Measurements from ENCODE around the gene CDHR4.
A peak's percentile ranks its signal among the peaks of the same experiment; 100 is the strongest.

The CDHR4 gene, protein sequence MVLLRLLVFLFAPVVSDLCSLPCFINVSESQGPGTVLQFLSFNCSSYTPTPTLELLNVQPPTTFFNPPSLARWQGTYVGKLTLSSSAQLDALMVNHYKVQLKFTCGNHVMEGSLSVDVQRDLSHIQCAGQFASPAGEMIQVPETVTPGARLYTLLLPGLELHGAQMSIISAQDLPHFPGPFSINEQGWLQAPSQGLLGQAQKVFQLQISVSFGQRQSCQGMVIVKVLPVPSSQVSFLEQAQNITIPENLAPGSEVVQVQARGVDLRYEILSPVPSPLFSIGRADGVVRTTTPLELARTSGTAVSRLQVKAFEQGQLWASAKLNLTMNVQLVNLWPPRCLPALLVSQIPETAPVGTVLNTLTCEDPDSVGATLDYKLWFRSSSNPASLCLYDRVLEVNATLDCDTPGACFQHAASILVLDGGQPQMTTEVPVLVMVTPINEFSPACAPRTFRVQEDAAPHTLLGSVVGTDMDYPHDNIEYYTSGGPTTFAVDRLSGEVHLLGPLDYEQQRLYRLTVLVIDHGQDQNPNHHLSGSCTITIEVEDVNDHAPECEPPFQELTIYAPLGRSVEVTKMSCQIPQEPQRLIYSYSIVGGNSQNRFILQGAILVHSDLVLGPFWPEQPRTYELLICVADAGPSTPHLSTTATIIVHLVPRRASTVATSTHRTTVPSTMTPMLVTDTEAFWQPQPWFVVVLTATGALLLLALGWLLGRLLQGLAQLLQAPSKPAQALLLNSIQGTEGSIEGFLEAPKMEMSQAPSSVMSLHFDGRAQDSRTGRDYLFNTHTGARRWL

DNA sequence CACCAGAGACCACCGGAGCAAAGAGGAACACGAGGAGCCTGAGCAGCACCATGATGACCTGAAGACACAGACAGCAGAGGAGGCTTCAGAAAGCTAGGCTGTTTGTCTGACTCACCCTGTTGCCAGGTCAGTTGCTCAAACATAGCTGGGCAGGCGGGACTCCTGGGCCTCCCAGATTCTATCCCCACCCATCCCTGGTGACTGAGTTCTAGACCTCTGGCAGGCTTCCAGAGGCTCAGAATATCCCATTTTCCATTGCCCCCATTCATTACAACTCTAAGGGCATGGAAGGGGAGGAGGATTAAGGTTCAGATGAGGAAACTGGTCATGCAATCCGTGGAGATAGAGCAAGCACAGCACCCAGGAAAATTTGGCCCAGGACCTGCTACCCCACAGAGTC lies at the start of gene CDHR4:
Gene CDHR4 (minus strand): TSS at position 113 of the 400 bp plus-strand sequence. CDS start 61 bp downstream, at position 52.
- no peak within 1 kb of the TSS for H3K4me3 ChIP-seq (replicated peaks; ENCODE audit: low read depth, low read length)
- DNase-seq (ENCODE audit: extremely low read depth, low read depth): no peak
- TF ChIP-seq, protein P1, sequence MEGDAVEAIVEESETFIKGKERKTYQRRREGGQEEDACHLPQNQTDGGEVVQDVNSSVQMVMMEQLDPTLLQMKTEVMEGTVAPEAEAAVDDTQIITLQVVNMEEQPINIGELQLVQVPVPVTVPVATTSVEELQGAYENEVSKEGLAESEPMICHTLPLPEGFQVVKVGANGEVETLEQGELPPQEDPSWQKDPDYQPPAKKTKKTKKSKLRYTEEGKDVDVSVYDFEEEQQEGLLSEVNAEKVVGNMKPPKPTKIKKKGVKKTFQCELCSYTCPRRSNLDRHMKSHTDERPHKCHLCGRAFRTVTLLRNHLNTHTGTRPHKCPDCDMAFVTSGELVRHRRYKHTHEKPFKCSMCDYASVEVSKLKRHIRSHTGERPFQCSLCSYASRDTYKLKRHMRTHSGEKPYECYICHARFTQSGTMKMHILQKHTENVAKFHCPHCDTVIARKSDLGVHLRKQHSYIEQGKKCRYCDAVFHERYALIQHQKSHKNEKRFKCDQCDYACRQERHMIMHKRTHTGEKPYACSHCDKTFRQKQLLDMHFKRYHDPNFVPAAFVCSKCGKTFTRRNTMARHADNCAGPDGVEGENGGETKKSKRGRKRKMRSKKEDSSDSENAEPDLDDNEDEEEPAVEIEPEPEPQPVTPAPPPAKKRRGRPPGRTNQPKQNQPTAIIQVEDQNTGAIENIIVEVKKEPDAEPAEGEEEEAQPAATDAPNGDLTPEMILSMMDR (IDR thresholded peaks at IDR 0.05; ENCODE audit: low read depth, low read length, missing control alignments): no peak

DNA sequence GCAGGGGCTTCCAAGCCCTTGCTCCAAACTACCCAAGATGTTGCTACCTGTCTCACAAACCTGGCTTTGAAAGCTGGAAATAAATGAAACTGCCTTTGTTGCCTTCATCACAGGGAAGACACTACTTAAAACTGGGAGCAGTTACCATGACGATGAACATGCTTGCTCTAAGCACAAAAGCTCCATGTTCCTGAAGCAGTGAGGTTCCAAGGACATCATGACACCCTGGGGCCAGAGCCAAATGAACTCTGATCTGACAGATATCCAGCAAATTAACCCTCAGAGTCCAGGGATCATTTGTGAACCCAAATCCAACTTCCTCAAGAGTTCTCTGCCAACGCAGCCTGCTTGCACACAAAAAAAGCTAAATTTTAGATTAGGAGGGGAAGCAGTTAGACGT lies 46.0 kb upstream of the CDHR4 start:
- TF ChIP-seq, protein P1 (IDR thresholded peaks at IDR 0.05; ENCODE audit: low read depth, low read length, missing control alignments): no peak
- DNase-seq (ENCODE audit: extremely low read depth, low read depth): no peak
- H3K4me3 ChIP-seq (replicated peaks; ENCODE audit: low read depth, low read length): no peak overlapping the region

DNA sequence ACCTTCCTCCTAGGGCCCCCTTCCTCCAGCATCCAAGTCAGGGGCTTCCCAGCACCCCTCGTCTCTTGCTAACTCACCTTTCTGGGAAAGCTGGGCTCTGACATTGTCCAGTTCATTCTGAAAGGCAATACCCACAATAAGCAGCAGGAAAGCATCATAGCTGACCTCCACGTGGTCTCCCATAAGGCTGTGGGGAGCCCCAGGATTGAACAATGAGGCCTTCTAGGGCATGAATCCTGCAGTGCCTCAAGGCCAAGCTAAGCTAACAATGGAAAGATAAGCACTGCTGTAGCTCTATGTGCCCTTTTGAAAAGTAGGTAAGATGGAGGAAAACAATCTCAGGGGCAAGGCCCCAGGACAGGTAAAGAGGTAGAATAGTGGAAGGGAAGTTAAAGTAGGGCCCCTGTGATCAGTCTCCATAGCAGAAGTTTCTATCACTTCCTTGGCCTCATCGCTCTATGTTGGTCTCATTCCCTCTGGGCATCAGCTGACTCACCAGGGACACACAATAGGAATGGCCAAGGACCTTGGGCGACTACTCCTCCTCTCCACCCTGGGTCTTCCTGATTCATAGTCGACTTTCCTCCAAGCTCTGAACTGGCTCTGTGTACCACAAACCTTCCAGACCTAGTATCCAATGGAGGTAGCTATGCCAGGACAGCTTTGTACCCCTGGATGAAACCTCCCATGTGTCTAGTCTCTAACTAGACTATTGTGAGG lies 45.0 kb upstream of the CDHR4 start:
- no peak overlapping the region for H3K4me3 ChIP-seq (replicated peaks; ENCODE audit: low read depth, low read length)
- no peak for DNase-seq (ENCODE audit: extremely low read depth, low read depth)
- TF ChIP-seq, protein P1 (IDR thresholded peaks at IDR 0.05; ENCODE audit: low read depth, low read length, missing control alignments): no peak

DNA sequence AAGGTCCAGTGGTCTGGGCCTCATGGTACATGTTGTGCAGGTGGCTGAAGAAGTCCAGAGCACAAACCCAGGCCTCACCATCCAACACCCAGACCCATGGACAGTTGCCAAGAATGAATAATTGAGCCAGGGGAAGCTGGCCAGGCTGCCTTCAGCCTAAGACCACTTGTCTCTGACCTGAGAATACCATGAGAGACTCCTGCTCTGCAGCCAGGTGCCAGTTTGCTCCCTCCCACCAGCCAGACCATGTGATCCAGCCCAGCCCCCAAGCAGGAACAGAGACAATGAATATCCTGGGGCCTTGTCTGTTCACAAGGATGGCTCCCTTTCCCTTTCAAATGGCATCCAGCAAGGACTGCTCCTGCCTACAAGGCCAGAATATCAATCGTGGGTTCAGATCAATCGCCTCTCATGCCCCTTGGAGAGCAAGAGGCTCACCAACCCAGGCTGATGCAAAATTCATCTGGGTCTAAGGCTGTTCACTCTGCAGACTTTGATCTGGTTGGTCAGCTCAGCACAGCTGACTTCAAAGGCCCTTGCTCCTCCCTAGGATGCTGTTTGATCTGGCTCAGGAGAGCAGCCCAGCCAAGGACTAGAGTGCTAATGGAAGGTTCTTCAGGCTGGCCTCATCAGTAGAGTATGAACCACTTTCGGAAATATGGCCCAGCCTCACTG lies 43.3 kb upstream of the CDHR4 start:
- H3K4me3 ChIP-seq (replicated peaks; ENCODE audit: low read depth, low read length): no peak overlapping the region
- TF ChIP-seq, protein P1 (IDR thresholded peaks at IDR 0.05; ENCODE audit: low read depth, low read length, missing control alignments): no peak
- DNase-seq (ENCODE audit: extremely low read depth, low read depth): no peak

DNA sequence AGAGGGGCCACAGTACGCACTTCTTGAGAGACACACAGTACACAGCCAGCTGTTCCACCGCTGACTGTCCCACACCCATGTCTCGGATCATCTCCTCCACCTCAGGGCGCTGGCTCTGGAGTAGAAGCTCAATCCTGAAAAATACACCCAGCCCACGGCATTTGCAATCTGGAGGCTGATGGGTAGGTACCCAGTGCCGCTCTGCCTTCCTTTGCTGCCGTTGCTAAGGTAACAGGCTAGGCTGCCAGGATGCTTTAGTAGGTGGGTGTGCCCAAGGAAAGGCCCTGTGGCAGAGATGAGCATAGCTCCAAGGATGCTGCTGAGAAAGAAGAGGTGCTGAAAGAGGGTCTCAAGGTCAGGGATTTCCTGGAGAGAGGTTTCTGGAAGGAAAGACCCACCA lies 42.1 kb upstream of the CDHR4 start:
- H3K4me3 ChIP-seq (replicated peaks; ENCODE audit: low read depth, low read length): no peak overlapping the region
- DNase-seq (ENCODE audit: extremely low read depth, low read depth): no peak
- TF ChIP-seq, protein P1 (IDR thresholded peaks at IDR 0.05; ENCODE audit: low read depth, low read length, missing control alignments): no peak

DNA sequence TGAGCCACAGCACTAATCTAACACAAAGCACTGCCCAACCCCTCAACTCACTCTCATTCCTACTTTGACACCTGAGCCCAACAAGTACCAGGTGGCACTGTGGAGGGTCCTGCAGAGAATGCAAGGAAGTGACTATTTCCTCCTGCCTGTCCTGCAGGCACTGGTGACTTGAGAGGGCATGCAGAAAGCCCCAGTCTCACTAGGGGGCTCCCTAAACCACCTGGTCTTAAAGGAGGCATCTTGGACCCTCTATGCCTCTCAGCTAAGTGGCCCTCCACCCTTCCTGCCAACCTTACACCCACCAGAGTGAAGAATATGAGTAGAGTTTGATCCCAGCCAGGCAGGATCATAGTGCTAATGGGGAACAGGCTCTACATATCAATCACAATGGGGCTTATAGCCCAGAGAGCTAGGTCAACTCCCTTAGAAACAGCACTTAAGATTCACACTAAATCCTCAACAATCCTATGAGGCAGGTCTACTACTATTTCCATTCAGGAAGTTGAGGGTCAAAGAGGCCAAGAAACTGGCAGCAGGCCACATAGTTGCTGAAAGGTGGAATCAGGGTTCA lies 41.5 kb upstream of the CDHR4 start:
- TF ChIP-seq, protein P1 (IDR thresholded peaks at IDR 0.05; ENCODE audit: low read depth, low read length, missing control alignments): peak; percentile 47
- no peak overlapping the region for H3K4me3 ChIP-seq (replicated peaks; ENCODE audit: low read depth, low read length)
- DNase-seq (ENCODE audit: extremely low read depth, low read depth): no peak
